ENCODE results near the gene EYA2. TPM values are rescaled to one million over a fixed set of nuclear protein-coding genes. Genes with fewer than 3 reads are reported as not detected.

Gene EYA2
- polyA plus RNA-seq, 1 donor (not counting 4 experiments of a cell fraction or from before 2014, with no cell fraction given): not detected

DNA sequence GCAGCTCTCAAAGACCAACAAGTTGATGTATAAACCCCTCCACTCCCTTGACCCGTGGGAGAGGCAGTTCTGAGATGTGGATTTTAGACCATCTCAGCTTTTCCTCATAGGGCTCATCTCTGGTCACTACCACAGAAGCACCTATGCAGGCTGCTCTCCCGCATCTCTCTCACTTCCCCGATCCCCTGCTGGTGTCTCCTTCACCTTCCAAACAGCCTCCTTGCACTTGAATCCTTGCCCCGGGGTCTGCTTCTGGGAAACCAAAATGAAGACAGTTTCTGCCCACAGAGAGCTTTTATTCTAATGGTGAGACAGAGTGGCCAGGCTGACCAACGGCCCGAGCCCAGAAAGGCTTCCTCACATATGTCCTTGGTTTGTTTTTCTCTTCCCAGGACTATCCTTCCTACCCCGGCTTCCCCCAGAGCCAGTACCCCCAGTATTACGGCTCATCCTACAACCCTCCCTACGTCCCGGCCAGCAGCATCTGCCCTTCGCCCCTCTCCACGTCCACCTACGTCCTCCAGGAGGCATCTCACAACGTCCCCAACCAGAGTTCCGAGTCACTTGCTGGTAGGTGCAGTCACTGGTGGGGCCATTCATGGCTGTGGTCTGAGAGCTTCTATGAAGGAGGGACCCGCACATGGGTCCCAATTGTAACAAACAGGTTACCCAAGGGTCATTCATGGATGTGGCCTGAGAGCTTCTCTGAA is 179.3 kb downstream of the EYA2 start:
- DNase-seq (ENCODE audit: low read depth, low spot score) (no peak), FAIRE-seq (no peak)
- dilution Hi-C loops (cut with MboI; ENCODE audit: extremely low pct_ligation_motif_present, low sequenced_read_pairs): no loop called here
- no peaks in the 10 kb centered on the region for H3K79me2 ChIP-seq (ENCODE audit: control insufficient read depth, insufficient read depth, low read length)
- H3K4me1 ChIP-seq (ENCODE audit: control insufficient read depth, extremely low read depth, insufficient read depth, low read length): no peaks in the 10 kb centered on the region
- H3K9me3 ChIP-seq (ENCODE audit: control insufficient read depth, low read depth, low read length): no peaks in the 10 kb centered on the region
- H4K20me1 ChIP-seq (ENCODE audit: control insufficient read depth, extremely low read depth, insufficient read depth, low read length): no peaks in the 10 kb centered on the region
- TF ChIP-seq CTCF (optimal IDR thresholded peaks at IDR 0.05 in 1 of 3, IDR thresholded peaks at IDR 0.05 in 1 of 3, conservative IDR thresholded peaks at IDR 0.05 in 1 of 3; ENCODE audit: extremely low read depth in 1 of 3, insufficient read depth in 2 of 3, low read length in 3 of 3): no peak
- TF ChIP-seq EZH2 (IDR thresholded peaks at IDR 0.05; ENCODE audit: low read length): no peak
- no peaks in the 10 kb centered on the region for H3K27me3 ChIP-seq (ENCODE audit: control insufficient read depth, extremely low read depth, insufficient read depth, low read length)
- H3K4me3 ChIP-seq (ENCODE audit: control insufficient read depth in 2 of 3, extremely low read depth in 1 of 3, insufficient read depth in 2 of 3, low read depth in 1 of 3, low read length in 3 of 3): no peak overlapping the region
- H3K27ac ChIP-seq (ENCODE audit: control insufficient read depth, insufficient read depth, low read length): no peak overlapping the region
- no peaks in the 10 kb centered on the region for H3K36me3 ChIP-seq (ENCODE audit: control insufficient read depth in 2 of 2, extremely low read depth in 1 of 2, insufficient read depth in 2 of 2, low read length in 2 of 2)
- no peaks in the 10 kb centered on the region for H3K9me1 ChIP-seq (ENCODE audit: control insufficient read depth, extremely low read depth, insufficient read depth, low read length)
- no peak overlapping the region for H2AFZ ChIP-seq (ENCODE audit: control insufficient read depth, low read length)
- no peak overlapping the region for H3K4me2 ChIP-seq (ENCODE audit: control insufficient read depth, extremely low read depth, insufficient read depth, low read depth, low read length)
- no peak overlapping the region for H3K9ac ChIP-seq (ENCODE audit: control insufficient read depth, extremely low read depth, insufficient read depth, low read length)

- dilution Hi-C loops (cut with MboI; ENCODE audit: extremely low pct_ligation_motif_present, low sequenced_read_pairs): no loop called here
- no peaks in the 10 kb centered on the region for H3K9me1 ChIP-seq (ENCODE audit: control insufficient read depth, extremely low read depth, insufficient read depth, low read length)
Measured at GRCh38 chr20:47075263-47075662, 180.6 kb downstream of the EYA2 start.

More at GRCh38 chr20:47075263-47075662, 180.6 kb downstream of the EYA2 start:
- H3K4me1 ChIP-seq (ENCODE audit: control insufficient read depth, extremely low read depth, insufficient read depth, low read length): no peaks in the 10 kb centered on the region
- no peak overlapping the region for H3K9ac ChIP-seq (ENCODE audit: control insufficient read depth, extremely low read depth, insufficient read depth, low read length)
- no peak overlapping the region for H3K27ac ChIP-seq (ENCODE audit: control insufficient read depth, insufficient read depth, low read length)
- H3K27me3 ChIP-seq (ENCODE audit: control insufficient read depth, extremely low read depth, insufficient read depth, low read length): no peaks in the 10 kb centered on the region
- TF ChIP-seq EZH2 (IDR thresholded peaks at IDR 0.05; ENCODE audit: low read length) (no peak), CTCF (optimal IDR thresholded peaks at IDR 0.05 in 1 of 3, IDR thresholded peaks at IDR 0.05 in 1 of 3, conservative IDR thresholded peaks at IDR 0.05 in 1 of 3; ENCODE audit: extremely low read depth in 1 of 3, insufficient read depth in 2 of 3, low read length in 3 of 3) (no peak)
- FAIRE-seq (no peak), DNase-seq (ENCODE audit: low read depth, low spot score) (no peak)
- H3K9me3 ChIP-seq (ENCODE audit: control insufficient read depth, low read depth, low read length): no peaks in the 10 kb centered on the region
- H3K4me3 ChIP-seq (ENCODE audit: control insufficient read depth in 2 of 3, extremely low read depth in 1 of 3, insufficient read depth in 2 of 3, low read depth in 1 of 3, low read length in 3 of 3): no peak overlapping the region
- no peak overlapping the region for H3K4me2 ChIP-seq (ENCODE audit: control insufficient read depth, extremely low read depth, insufficient read depth, low read depth, low read length)
- no peaks in the 10 kb centered on the region for H3K79me2 ChIP-seq (ENCODE audit: control insufficient read depth, insufficient read depth, low read length)
- no peak overlapping the region for H2AFZ ChIP-seq (ENCODE audit: control insufficient read depth, low read length)
- no peaks in the 10 kb centered on the region for H4K20me1 ChIP-seq (ENCODE audit: control insufficient read depth, extremely low read depth, insufficient read depth, low read length)
- H3K36me3 ChIP-seq (ENCODE audit: control insufficient read depth in 2 of 2, extremely low read depth in 1 of 2, insufficient read depth in 2 of 2, low read length in 2 of 2): no peaks in the 10 kb centered on the region
